GM18519 (cell line): Measurements from ENCODE around the gene DHX32.
"Not testable (repeated sequence)": the region's sequence is repeated elsewhere in the genome, so short reads cannot be mapped to it uniquely, and the experiment has no call there.

Experiments used
- ATAC-seq: cut with Tn5 transposase; IDR thresholded peaks from one replicate; pipeline ENCODE4 v1.9.1; 2021; ENCODE audit warnings: mild to moderate bottlenecking, moderate library complexity; ENCODE audit not compliant: unreplicated experiment, low FRiP score

The DHX32 gene

GRCh38 chr10:125897317-125897716, 16.2 kb upstream of the DHX32 start:
- not testable (repeated sequence) for ATAC-seq

DNA sequence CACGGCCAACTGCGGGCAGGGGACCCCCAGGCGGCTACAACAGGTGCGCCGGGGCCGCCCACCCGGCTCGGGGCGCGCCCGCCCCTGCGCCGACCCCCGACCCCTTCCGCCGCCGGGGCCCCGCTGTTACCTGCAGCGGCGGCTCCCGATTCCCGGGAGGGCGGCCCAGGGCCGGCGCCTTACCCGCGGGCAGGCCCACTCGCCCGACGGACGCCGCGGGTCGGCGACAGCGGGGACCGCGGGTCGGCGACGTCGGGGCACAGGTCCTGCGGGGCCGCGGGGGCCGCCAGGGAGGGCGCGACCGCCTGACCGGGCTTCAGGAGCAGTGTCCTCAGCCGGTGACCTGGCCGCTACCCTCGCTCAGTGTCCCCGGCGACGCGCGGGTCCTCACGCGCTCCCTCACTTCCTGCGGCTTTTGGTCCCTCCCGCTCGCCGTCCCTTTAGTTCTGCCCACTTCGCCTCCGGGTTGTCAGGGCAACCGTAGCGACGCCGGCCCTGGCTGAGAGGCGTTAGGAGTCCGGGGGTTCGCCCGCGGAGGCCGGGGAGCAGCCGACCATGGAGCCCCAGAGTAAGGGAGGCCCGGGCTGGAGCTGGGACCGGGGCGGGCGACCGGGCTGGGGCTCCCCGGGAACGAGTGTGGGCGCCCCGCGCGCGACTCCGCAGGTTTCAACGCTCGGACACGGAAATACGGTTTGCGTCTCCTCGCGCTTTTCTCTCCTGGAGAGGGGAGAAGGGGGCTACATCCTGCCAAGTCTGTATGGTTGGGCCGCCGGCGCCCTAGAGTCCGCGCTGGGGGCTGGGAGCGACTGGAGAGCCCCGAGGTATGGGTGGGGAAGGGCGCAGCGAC, 15.2 kb upstream of the DHX32 start, which contains the start of gene FANK1:
FANK1 (plus strand) TSS at position 477 of the 847 bp plus-strand sequence; CDS start at position 556, 79 bp downstream.
- peak; percentile 72 for ATAC-seq

DNA sequence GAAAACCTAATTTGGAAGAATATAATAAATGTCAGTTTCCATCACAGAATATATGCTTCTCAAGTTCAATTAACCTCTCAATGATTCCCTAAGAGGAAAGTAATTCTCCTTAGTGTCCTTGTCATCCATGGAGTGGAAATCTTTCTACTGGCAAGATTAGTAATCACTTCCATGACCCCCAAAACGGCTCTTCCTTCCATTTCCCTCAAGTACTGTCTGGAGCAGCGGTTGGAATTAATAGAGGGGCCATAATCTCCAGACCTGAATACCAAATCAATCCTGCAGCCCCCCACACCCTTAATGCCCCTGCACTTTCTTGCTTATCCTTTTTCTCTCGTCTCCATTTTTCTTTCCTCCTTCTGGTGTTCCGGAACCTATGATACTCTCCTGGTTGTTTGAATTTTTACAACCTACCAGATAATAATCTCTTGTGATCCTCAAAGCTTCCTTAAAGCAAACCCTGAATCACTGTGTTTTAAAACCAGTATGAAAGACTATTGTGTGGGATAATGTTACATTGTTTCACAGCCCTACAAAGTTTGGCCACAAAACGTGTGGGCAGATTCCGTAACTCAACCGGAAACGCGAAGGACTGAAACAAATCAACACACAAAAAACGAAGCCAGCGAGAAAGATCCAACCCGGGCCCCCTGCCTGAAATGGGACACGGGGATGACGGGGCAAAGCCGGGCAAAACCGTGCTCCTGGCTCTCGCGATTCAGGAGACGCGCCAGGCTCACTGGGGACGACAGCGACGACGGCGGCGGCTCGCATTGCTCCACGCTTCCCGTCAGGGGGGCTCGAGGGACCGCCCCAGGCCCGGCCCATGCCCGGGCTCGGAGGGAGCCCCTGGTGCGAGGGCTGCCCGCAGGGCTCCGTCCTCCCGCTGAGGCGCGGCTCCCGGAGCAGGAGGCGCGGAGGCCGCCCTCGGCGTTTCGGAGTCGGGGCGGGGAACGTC, 14.3 kb upstream of the DHX32 start:
- ATAC-seq = peak; percentile 32

DNA sequence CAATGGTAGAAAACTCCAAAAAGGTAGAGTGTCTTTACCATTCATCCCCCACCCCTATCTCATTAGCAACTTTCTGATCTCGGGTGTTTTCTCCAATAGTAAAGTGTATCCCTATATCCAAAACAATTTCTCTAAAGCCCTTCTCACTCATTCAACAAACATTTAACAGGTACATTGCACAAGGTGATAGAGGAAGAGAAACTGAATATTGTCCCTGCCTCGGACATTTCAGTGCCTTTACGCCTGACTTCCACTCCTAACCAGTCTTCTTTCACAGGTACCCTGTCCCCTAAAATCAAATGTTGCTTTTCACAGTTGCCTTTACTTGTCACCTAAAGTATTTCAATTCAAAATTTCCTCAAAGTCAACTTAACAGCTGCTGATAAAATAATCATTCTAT, 13.1 kb upstream of the DHX32 start:
- not testable (repeated sequence) for ATAC-seq

- ATAC-seq = not testable (repeated sequence)
Observed at GRCh38 chr10:125892402-125892801, 11.3 kb upstream of the DHX32 start.

GRCh38 chr10:125889441-125889840, 8.3 kb upstream of the DHX32 start:
- ATAC-seq = not testable (repeated sequence)

- ATAC-seq = no peak
Observed at GRCh38 chr10:125886914-125887512, 5.9 kb upstream of the DHX32 start.

- ATAC-seq = no peak
Observed at GRCh38 chr10:125883211-125883610, 2.1 kb upstream of the DHX32 start.

DNA sequence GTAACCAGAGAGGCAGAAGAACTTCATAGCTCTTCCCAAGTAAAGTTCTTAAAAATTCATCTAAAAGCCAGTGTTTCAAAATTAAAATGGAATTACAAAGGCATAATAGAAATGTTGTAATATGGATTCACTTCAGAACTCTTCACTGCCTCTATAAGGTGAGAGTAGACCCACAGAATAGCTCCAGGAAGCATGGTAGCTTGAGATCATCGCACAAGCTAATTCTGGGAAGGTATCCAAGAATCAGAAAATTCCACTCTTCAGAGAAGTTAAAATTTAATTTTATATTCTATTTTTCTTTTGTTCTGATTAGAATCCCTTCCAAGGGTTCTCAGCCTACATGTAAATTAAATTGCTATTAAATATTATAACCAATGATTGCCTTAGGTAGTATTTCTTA, 1.5 kb upstream of the DHX32 start:
- ATAC-seq = no peak

- ATAC-seq = no peak
Observed at GRCh38 chr10:125880719-125881118, 373 bp downstream of the DHX32 start.

- ATAC-seq = no peak
Observed at GRCh38 chr10:125878957-125879835, 1.9 kb downstream of the DHX32 start.

- no peak for ATAC-seq
Observed at GRCh38 chr10:125871338-125871737, 9.8 kb downstream of the DHX32 start.

GRCh38 chr10:125868372-125868975, 12.6 kb downstream of the DHX32 start:
- ATAC-seq = peak; percentile 53

DNA sequence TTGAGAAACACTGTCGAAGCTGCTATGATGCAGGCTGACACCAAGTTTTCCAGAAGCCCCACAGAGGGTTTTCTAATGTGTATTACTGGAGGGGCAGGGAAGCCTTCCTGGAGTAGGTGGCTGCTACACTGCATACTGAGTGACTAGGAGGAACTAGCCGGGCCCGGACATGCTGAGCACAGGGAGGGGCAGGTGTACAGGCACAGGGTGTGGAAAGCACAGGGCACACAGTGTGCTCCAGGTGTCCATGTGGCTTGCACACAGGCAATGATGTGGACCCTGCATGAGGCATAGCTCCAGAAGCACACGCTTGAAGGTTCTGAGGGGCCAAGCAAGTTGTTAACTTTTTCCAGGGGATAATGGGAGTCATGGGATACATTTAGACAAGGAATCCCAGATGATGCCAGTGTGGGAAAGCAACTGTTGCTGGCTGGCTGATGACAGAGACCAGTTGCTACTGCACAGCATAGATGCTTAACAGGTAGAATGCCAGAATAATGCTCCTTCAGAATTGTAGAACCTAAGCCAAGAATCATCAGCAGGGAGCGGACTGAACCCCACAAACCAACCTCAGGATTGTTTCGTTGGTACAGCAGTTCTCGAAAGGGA, 14.6 kb downstream of the DHX32 start:
- ATAC-seq = no peak

DNA sequence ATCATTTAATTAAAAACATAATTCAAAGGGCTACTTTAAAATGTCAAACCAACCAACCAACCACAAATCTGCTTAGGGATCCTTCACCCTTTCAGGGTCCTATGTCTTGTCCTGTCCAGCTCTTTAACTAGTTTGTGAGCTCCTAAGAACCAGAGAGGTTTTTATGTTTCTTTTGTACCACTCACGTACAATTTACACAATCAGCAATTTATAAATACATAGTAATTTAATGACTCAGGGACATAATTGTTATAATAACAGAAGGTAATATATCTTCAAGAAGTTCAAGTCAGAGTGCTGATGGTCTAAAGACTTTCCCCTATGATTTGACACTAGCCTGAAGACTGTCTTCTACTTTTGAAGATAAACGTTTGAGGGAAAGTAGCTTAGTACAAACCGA, 16.0 kb downstream of the DHX32 start:
- no peak for ATAC-seq

DNA sequence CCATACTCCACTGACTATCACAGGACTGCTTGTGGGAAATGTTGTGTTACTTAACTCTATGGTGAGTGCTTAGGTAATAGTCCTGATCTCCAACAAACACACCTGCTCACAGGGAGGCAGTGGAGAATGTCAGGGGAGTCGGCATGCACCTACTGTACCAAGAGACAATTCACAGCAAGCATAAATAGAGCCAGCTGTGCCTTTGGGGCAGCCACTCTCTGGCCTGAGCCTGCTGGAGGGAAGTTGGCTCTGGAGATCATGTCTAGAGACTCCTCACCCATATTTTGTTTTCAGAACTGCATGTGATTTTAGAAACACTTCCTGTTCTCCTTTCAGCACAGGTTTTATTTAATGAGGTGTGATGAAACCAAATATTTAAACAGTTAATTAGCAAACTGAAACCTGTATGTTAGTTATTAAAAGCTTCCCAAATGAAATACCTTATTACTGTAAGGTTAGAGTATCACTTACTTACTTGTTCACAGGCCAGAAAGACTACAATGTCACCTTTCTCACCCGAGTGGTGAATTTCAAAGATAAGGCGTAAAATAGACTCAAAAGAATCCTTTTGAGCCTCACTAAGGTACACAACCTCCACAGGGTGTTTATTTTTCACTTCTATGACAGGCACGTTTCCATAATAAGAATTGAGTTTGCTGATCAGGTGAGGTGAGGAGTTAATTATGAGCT, 21.8 kb downstream of the DHX32 start:
- no peak for ATAC-seq

DNA sequence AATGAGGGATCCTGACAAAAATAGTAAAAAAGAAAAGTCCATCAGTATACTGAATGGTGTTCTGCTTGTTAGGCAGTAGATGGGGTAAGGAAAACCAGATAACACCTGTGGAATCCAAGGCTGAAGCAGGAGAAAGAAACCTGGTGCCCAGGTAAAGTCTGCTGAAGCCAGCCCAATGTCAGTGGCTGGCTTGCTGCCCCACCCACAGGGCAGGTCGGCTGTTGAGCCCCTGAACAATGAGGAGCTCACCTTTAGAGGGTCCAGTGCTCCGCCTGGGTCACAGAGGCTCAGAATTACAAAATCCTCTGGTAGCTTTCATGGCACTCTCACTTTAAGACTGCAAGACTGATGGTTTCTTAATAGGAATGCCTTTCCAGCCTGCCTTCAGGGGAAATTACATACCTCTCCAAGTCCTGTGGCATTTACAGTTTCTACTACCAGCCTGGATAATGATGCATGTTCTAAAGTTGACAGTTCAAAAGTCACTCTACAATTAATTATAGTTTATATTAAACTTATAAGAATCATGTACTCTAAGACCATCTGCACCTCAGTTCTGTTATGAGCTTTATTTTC, 23.8 kb downstream of the DHX32 start:
- no peak for ATAC-seq

- ATAC-seq = no peak
Observed at GRCh38 chr10:125852487-125852886, 28.6 kb downstream of the DHX32 start.
